Activated T-cell treated with anti-CD3 and anti-CD28 coated beads, Interleukin-2, amount 50 U/mL, for 72 hours (primary cell): ENCODE data around the gene KRT16. TPM values are rescaled to one million over a fixed set of nuclear protein-coding genes. Genes with fewer than 3 reads are reported as not detected.
"Not testable (repeated sequence)": the region's sequence is repeated elsewhere in the genome, so short reads cannot be mapped to it uniquely, and the experiment has no call there.

Experiments used
- ATAC-seq, 2 donors: fragments of 150-1000 bp; cut with Tn5 transposase; replicated peaks in 1 of 2; 2 replicates each; pipeline ENCODE4 v1.10.0; 2021; ENCODE audit warnings: moderate library complexity in 2 of 2, mild to moderate bottlenecking in 1 of 2
- DNase-seq, 2 donors: peaks; one replicate each; pipeline ENCODE4 v3.0.0; 2021 to 2022; ENCODE audit warnings: mixed read lengths in 1 of 2
- H3K27ac Mint-ChIP-seq: one replicate; pipeline ENCODE4 v1.8.0; 2022; ENCODE audit warnings: mild to moderate bottlenecking, moderate library complexity, mixed read lengths
- H3K27me3 Mint-ChIP-seq: one replicate; pipeline ENCODE4 v1.8.0; 2022; ENCODE audit warnings: low read depth, mixed read lengths
- H3K36me3 Mint-ChIP-seq, 2 donors: one replicate each; pipeline ENCODE4 v1.8.0; 2022; ENCODE audit warnings: mixed read lengths in 2 of 2, mild to moderate bottlenecking in 1 of 2; ENCODE audit not compliant: insufficient read depth in 2 of 2
- H3K4me1 Mint-ChIP-seq: one replicate; pipeline ENCODE4 v1.8.0; 2022; ENCODE audit warnings: low read depth, mixed read lengths
- H3K4me3 Mint-ChIP-seq, 2 donors: one replicate each; pipeline ENCODE4 v1.8.0; 2022; ENCODE audit warnings: mild to moderate bottlenecking in 2 of 2, mixed read lengths in 2 of 2, moderate library complexity in 2 of 2
- H3K9me3 Mint-ChIP-seq, 2 donors: one replicate each; pipeline ENCODE4 v1.8.0; 2022; ENCODE audit warnings: mixed read lengths in 2 of 2
- total RNA-seq, 2 donors: library from RNA; stranded (reverse); gene quantifications; one replicate each; pipeline ENCODE4 v1.2.3, GENCODE V29; 2022

The KRT16 gene
- total RNA-seq, 2 donors from 2014 or later: not detected

GRCh38 chr17:41619927-41620582, 7.5 kb upstream of the KRT16 start:
- H3K9me3 Mint-ChIP-seq, H3K4me3 Mint-ChIP-seq, H3K36me3 Mint-ChIP-seq, ATAC-seq, DNase-seq, H3K27me3 Mint-ChIP-seq, H3K27ac Mint-ChIP-seq, H3K4me1 Mint-ChIP-seq: not testable (repeated sequence)

DNA sequence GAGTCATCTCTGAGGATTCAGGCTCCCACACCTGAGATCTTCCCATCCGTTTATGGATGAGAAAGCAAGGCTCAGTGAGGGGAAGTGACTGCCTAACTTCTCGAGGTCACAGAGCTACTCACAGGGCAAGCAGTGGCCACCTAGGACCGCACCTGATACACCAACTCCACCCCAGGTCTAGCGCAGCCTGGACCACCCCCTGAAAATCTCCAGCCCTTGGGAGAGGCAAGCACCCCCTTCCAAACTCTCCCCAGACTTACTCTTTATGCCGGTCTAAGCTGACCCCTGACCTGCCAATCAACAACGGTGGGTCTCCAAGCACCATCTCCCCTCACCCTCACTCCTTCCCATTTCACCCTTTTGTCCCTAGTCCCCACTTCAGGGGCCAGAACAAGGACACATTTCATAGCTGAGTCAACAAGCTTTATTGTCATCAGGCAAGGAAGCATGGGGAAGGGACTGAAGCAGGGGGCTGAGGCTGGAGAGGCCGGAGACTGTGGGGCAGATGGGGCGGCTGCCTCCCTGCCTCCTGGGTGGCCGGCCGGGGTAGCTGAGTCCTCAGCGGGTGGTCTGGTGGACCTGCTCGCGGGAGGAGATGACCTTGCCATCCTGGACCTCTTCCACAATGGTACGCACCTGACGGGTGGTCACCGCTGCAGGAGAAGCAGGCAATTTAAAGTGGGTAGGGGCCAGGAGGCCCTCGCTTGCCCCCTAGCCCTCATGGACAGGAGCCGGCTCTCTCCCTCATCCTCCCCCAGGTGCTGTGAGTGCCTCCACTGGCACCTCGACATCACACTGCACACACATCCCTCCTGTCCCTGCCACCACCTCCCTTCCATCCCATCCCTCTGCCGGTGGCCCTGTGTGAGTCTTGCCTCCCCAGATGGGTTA, 6.7 kb upstream of the KRT16 start:
- DNase-seq: no peak
- ATAC-seq: no peak
- no peak overlapping the region for H3K4me3 Mint-ChIP-seq
- H3K27me3 Mint-ChIP-seq: no peaks in the 10 kb centered on the region
- H3K9me3 Mint-ChIP-seq: no peaks in the 10 kb centered on the region
- H3K27ac Mint-ChIP-seq: no peak overlapping the region
- no peaks in the 10 kb centered on the region for H3K36me3 Mint-ChIP-seq
- no peaks in the 10 kb centered on the region for H3K4me1 Mint-ChIP-seq

GRCh38 chr17:41618341-41619035, 5.9 kb upstream of the KRT16 start:
- ATAC-seq (no peak), DNase-seq (no peak)
- Mint-ChIP-seq H3K27ac (no peak overlapping the region), H3K27me3 (no peaks in the 10 kb centered on the region), H3K36me3 (no peaks in the 10 kb centered on the region), H3K9me3 (no peaks in the 10 kb centered on the region), H3K4me1 (no peaks in the 10 kb centered on the region), H3K4me3 (no peak overlapping the region)

DNA sequence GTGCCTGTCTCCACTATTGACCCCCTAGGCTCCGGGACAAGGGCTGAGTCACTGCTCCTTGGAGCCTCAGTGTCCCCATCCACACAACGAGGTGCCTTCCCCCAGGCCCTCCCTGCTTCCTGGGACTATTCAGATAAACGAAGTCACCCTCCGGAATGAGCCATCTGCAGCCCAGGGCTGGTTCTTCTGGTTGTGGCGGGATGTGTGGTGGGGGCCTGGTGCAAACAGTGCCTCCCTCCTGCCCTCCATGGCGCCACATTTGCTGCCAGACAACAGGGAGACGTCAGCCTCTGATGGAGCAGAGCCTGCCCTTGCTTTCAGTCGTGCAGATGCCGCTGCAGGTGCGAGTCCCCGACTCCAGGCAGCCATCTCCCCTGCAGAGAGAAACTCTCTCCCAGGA, 5.1 kb upstream of the KRT16 start:
- Mint-ChIP-seq H3K36me3 (no peaks in the 10 kb centered on the region), H3K4me3 (no peak overlapping the region), H3K9me3 (no peaks in the 10 kb centered on the region), H3K27ac (no peak overlapping the region), H3K4me1 (no peaks in the 10 kb centered on the region), H3K27me3 (no peaks in the 10 kb centered on the region)
- no peak for ATAC-seq
- no peak for DNase-seq

- no peak for DNase-seq
- Mint-ChIP-seq H3K36me3 (no peaks in the 10 kb centered on the region), H3K27me3 (no peaks in the 10 kb centered on the region), H3K4me1 (no peaks in the 10 kb centered on the region), H3K4me3 (no peak overlapping the region), H3K27ac (no peak overlapping the region), H3K9me3 (no peaks in the 10 kb centered on the region)
- ATAC-seq: no peak
Observed at GRCh38 chr17:41617136-41617535, 4.6 kb upstream of the KRT16 start.

DNA sequence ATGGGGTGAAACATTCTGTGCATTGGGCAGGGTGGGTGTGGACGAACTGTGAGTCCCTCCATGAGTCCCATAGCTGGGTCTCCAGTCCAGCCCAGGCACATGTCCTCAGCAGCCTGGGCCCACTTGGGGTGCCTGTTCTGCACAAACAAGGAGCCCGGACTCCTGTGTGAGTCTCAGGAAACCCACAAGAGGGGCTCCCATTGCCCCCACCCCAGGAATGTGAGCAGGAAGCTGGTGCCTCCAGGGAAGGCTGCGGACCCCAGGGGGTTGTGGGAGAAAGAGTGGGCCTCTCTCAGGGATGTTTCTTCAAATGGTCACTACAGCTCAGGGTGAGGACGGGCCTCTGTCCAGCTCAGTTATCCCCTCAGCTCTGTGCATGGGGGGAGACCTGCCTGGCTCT, 3.9 kb upstream of the KRT16 start:
- ATAC-seq, H3K36me3 Mint-ChIP-seq, DNase-seq, H3K27ac Mint-ChIP-seq, H3K27me3 Mint-ChIP-seq, H3K4me3 Mint-ChIP-seq, H3K4me1 Mint-ChIP-seq, H3K9me3 Mint-ChIP-seq: not testable (repeated sequence)

DNA sequence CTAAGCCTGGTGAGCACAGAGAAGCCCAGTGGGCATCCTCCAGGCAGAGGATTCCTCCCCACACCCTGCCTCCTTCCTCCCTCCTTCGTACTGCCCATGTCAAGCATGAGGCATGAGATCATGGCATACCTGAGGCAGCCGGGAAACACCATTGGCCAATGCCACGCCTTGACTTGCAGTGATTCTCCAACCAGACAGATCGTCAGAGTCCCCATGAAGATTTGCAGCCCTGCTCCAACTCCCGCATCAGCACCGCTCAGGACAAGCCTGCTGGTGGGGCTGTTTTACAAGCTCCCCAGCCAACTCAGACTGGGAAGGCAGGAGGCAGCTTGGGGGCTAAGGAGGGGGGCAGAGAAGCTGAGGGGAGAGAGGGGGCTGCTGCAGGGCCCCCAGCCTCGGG, 2.9 kb upstream of the KRT16 start:
- ATAC-seq (no peak), DNase-seq (no peak)
- Mint-ChIP-seq H3K9me3 (no peaks in the 10 kb centered on the region), H3K27ac (no peak overlapping the region), H3K4me1 (no peaks in the 10 kb centered on the region), H3K4me3 (no peak overlapping the region), H3K27me3 (no peaks in the 10 kb centered on the region), H3K36me3 (no peaks in the 10 kb centered on the region)

- not testable (repeated sequence) for H3K9me3 Mint-ChIP-seq, H3K27me3 Mint-ChIP-seq, H3K4me1 Mint-ChIP-seq, H3K36me3 Mint-ChIP-seq, H3K4me3 Mint-ChIP-seq, DNase-seq, ATAC-seq, H3K27ac Mint-ChIP-seq
Observed at GRCh38 chr17:41614767-41615166, 2.2 kb upstream of the KRT16 start.

DNA sequence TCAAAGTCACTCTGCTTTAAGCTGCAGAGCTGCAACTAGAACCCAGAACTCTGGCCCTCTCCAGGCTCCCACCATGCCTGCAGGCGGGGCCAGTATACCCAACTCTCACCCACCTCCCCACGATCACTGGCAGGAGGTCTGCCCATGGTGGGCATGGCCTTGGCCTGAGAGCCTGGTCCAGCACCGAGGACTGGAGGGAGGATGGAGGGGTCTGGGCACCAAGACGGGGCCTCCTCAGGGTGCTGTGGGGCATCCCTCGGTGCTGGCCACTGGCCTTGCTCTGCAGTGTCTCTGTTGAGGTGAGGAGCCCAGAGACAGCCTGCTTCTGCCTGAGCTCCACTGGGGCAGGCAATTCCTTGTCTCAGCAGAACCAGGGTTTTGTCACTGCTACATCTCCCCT, 1.5 kb upstream of the KRT16 start:
- Mint-ChIP-seq H3K27ac (no peak overlapping the region), H3K36me3 (no peaks in the 10 kb centered on the region), H3K4me3 (no peak overlapping the region), H3K27me3 (peaks cover 10% of the 10 kb centered on the region), H3K9me3 (no peaks in the 10 kb centered on the region), H3K4me1 (no peaks in the 10 kb centered on the region)
- ATAC-seq (no peak), DNase-seq (no peak)

- Mint-ChIP-seq H3K9me3 (no peaks in the 10 kb centered on the region), H3K4me3 (no peak overlapping the region), H3K27ac (no peak overlapping the region), H3K4me1 (no peaks in the 10 kb centered on the region), H3K36me3 (no peaks in the 10 kb centered on the region), H3K27me3 (peaks cover 16% of the 10 kb centered on the region)
- no peak for DNase-seq
- no peak for ATAC-seq
Observed at GRCh38 chr17:41613277-41614082, 913 bp upstream of the KRT16 start.

GRCh38 chr17:41610965-41611640, 1.5 kb downstream of the KRT16 start:
- H3K27ac Mint-ChIP-seq: no peak overlapping the region
- ATAC-seq: no peak

DNA sequence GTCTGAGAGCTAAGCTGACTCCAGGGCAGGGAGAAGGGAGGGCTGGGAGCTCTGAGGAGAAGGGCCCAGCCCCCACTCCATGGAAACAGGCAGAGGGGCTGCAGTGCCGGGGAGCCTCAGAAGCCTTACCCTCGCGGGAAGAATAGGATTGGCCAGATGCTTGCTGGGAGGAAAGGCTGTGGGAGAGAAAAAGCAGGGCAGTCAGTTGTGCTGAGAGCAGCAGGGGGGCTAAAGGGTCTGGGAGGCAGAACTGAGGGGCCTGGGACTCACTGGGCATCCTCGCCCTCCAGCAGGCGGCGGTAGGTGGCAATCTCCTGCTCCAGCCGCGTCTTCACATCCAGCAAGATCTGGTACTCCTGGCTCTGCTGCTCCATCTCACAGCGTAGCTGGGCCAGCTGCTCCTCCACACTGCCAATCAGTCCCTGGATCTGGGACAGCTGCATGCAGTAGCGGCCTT, 2.5 kb downstream of the KRT16 start:
- H3K27ac Mint-ChIP-seq, H3K4me1 Mint-ChIP-seq, H3K4me3 Mint-ChIP-seq, DNase-seq, ATAC-seq: not testable (repeated sequence)
- Mint-ChIP-seq H3K36me3 (peaks cover 10 to 13% of the 10 kb centered on the region in 2 donors), H3K9me3 (peaks cover 11 to 16% of the 10 kb centered on the region in 2 donors), H3K27me3 (peaks cover 16% of the 10 kb centered on the region)

More at GRCh38 chr17:41610965-41611640, 1.5 kb downstream of the KRT16 start:
- no peak overlapping the region for H3K4me3 Mint-ChIP-seq
- peaks cover 8 to 12% of the 10 kb centered on the region in 2 donors for H3K9me3 Mint-ChIP-seq
- peaks cover 8 to 9% of the 10 kb centered on the region in 2 donors for H3K36me3 Mint-ChIP-seq
- no peaks in the 10 kb centered on the region for H3K4me1 Mint-ChIP-seq
- peaks cover 16% of the 10 kb centered on the region for H3K27me3 Mint-ChIP-seq
- no peak for DNase-seq
